Measurements from ENCODE around the gene PCDH12.

PCDH12 gene

GRCh38 chr5:141941307-141941706 lies 16.7 kb downstream of the PCDH12 start:
- FAIRE-seq, result no peak

GRCh38 chr5:141940695-141941271 lies 17.2 kb downstream of the PCDH12 start:
- no peak for TF ChIP-seq CTCF (IDR thresholded peaks at IDR 0.05; ENCODE audit: insufficient read depth, missing control alignments)
- no peak for FAIRE-seq

More at GRCh38 chr5:141941307-141941706, 16.7 kb downstream of the PCDH12 start:
- TF ChIP-seq CTCF (IDR thresholded peaks at IDR 0.05; ENCODE audit: insufficient read depth, missing control alignments), result no peak
- DNase-seq (ENCODE audit: insufficient read length, low spot score), result no peak

DNA sequence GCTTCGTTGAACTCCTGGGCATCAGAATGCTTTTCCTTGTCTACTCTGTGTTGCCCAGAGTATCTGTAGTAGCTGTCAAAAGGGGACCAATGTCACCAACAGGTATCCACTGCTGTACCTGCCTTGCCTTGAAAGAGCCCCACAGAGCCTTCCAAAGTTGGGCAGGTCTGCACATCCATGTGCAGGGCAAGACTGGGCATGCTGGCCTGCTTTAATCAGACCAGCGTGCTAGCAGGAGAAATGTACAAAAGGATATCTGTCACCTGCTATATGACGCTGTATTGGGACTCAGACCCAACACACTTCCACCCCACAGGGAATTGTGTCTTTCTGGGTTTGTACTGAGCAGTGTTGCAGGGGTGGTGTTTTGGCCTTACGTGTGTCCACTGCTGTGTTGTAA lies 22.5 kb downstream of the PCDH12 start:
- DNase-seq (ENCODE audit: insufficient read length, low spot score) (no peak), FAIRE-seq (no peak)
- no peak for TF ChIP-seq CTCF (IDR thresholded peaks at IDR 0.05; ENCODE audit: insufficient read depth, missing control alignments)

More at GRCh38 chr5:141940695-141941271, 17.2 kb downstream of the PCDH12 start:
- no peak for DNase-seq (ENCODE audit: insufficient read length, low spot score)

- DNase-seq (ENCODE audit: insufficient read length, low spot score), result no peak
- TF ChIP-seq CTCF (IDR thresholded peaks at IDR 0.05; ENCODE audit: insufficient read depth, missing control alignments), result no peak
Measured at GRCh38 chr5:141934099-141934844, 23.7 kb downstream of the PCDH12 start.

DNA sequence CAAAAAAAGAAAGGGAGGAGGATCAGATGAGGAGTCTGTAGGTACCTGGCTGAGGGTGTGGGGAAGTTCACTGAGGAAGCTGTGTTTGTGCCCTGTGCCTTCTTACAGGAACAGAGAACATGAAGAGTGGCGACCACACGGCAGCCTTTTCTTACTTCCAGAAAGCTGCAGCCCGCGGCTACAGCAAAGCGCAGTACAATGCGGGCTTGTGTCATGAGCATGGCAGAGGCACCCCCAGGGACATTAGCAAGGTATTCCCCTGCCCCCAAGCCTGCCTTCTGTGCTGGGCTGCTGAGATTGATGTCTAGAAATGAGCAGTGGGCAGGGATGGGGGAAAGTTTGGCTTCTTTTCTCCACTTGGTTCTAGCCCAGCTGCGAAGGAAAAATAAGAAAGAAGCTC lies 24.9 kb downstream of the PCDH12 start:
- DNase-seq (ENCODE audit: insufficient read length, low spot score) (no peak), FAIRE-seq (no peak)
- TF ChIP-seq CTCF (IDR thresholded peaks at IDR 0.05; ENCODE audit: insufficient read depth, missing control alignments), result no peak

More at GRCh38 chr5:141934099-141934844, 23.7 kb downstream of the PCDH12 start:
- FAIRE-seq, result no peak

GRCh38 chr5:141931694-141932093 lies 26.3 kb downstream of the PCDH12 start:
- DNase-seq (ENCODE audit: insufficient read length, low spot score) (no peak), FAIRE-seq (no peak)
- TF ChIP-seq CTCF (IDR thresholded peaks at IDR 0.05; ENCODE audit: insufficient read depth, missing control alignments), result no peak

Data from D721Med (cell line).